Right lobe of liver (tissue), 6 donors: Measurements from ENCODE around the gene F2R. TPM values are rescaled to one million over a fixed set of nuclear protein-coding genes. Genes with fewer than 3 reads are reported as not detected.
"Not testable (repeated sequence)": the region's sequence is repeated elsewhere in the genome, so short reads cannot be mapped to it uniquely, and the experiment has no call there.

ENCODE experiments used
- ATAC-seq, 4 donors: fragments of 200-7000 bp; cut with Tn5 transposase; one replicate each; pipeline ENCODE4 v1.9.1; 2020; ENCODE audit warnings: mild to moderate bottlenecking in 4 of 4, moderate library complexity in 4 of 4
- DNase-seq, 3 donors: peaks; one replicate each; pipeline ENCODE4 v3.0.0-alpha.2; 2020
- H3K27ac ChIP-seq, 3 donors: fragments of 200-600 bp; one replicate each; pipeline ENCODE4 v1.8.0; 2022
- H3K27me3 ChIP-seq, 2 donors: fragments of 200-600 bp; one replicate each; pipeline ENCODE4 v1.8.0; 2022
- H3K36me3 ChIP-seq, 4 donors: fragments of 200-600 bp; sonication (generic) in 1 of 4; one replicate each; pipeline versions ENCODE4 v1.5.1 to v1.8.0; 2017 to 2022; ENCODE audit warnings: control low read depth in 1 of 4
- H3K4me1 ChIP-seq, 4 donors: fragments of 200-600 bp; sonication (generic) in 1 of 4; one replicate each; pipeline versions ENCODE4 v1.5.1 to v1.8.0; 2017 to 2022; ENCODE audit warnings: control low read depth in 1 of 4
- H3K4me3 ChIP-seq, 3 donors: fragments of 200-600 bp; one replicate each; pipeline ENCODE4 v1.8.0; 2022
- H3K9me3 ChIP-seq, 4 donors: fragments of 200-600 bp; sonication (generic) in 1 of 4; one replicate each; pipeline versions ENCODE4 v1.5.1 to v1.8.0; 2017 to 2022; ENCODE audit warnings: control low read depth in 1 of 4
- POLR2A ChIP-seq: fragments of 450-650 bp; IDR thresholded peaks from one replicate; pipeline ENCODE4 v1.6.1; 2017; ENCODE audit warnings: antibody characterized with exemption, mild to moderate bottlenecking
- WGBS: methylation state at CpG from one replicate; pipeline ENCODE4 v1.1.6; 2018; ENCODE audit warnings: low coverage, low lambda C conversion rate; ENCODE audit not compliant: insufficient coverage; ENCODE audit errors: missing lambda C conversion rate; 5-methylcytosine and 5-hydroxymethylcytosine counted together
- intact Hi-C, 2 donors: fragments of 100-400 bp; cut with DNase I; formaldehyde crosslinking; loops; one replicate each; pipeline versions ENCODE4 v1.11.2 to v1.14.1; 2022
- total RNA-seq, 6 experiments: library from RNA; depleted of rRNA in 2 of 6; stranded (reverse); fragments of >200 nt in 2 of 6; fragmentation: NEBNext Ultra II Directional in 3 of 6; extraction: Animal tissue kit (Norgen Biotek cat#: 25700) in 3 of 6; gene quantifications; one replicate each; pipeline versions ENCODE4 v1.1.0 to v1.2.4, GENCODE V29; 2016 to 2023
- TF ChIP-seq, protein P1 (sequence below), 4 donors: fragments of 200-600 bp in 3 of 4; fragments of 450-650 bp in 1 of 4; IDR thresholded peaks; one replicate each; pipeline versions ENCODE4 v1.5.1 to v1.8.0; 2016 to 2022; ENCODE audit warnings: antibody characterized with exemption in 4 of 4, mild to moderate bottlenecking in 2 of 4
- donor health status: DM: no; HTN: yes; CAD: no.
- donor health status: DM: no; HTN: no; CAD: no.
- donor health status: DM: no; HTN: no; CAD: no.
- donor health status: DM: no; HTN: yes; CAD: no.
- donor health status: DM: no; HTN: yes; CAD: no.

The F2R gene
- total RNA-seq, 6 experiments from 2014 or later = 3.5 to 18.4 (median 11.4) TPM

DNA sequence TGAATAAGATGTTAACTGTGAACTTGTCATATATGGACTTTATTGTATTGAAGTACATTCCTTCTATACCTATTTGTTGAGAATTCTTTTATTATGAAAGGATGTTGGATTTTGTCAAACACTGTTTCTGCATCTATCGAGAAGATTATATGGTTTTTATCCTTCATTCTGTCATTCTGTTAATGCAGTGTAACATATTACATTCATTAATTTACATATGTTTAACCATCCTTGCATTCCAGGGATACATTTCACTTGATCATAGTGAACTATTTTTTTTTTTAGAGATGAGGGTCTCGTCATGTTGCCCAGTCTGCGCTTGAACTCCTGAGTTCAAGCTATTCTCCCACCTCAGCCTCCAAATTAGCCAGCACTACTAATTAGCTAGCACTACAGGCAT, 48.4 kb downstream of the F2R start:
- no peak for DNase-seq
- H3K4me1 ChIP-seq = no peaks in the 10 kb centered on the region
- TF ChIP-seq POLR2A = no peak
- TF ChIP-seq, protein P1, sequence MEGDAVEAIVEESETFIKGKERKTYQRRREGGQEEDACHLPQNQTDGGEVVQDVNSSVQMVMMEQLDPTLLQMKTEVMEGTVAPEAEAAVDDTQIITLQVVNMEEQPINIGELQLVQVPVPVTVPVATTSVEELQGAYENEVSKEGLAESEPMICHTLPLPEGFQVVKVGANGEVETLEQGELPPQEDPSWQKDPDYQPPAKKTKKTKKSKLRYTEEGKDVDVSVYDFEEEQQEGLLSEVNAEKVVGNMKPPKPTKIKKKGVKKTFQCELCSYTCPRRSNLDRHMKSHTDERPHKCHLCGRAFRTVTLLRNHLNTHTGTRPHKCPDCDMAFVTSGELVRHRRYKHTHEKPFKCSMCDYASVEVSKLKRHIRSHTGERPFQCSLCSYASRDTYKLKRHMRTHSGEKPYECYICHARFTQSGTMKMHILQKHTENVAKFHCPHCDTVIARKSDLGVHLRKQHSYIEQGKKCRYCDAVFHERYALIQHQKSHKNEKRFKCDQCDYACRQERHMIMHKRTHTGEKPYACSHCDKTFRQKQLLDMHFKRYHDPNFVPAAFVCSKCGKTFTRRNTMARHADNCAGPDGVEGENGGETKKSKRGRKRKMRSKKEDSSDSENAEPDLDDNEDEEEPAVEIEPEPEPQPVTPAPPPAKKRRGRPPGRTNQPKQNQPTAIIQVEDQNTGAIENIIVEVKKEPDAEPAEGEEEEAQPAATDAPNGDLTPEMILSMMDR (IDR thresholded peaks at IDR 0.05) = no peak
- no peaks in the 10 kb centered on the region for H3K9me3 ChIP-seq
- H3K27ac ChIP-seq = no peak overlapping the region
- H3K36me3 ChIP-seq = no peaks in the 10 kb centered on the region
- no peak for ATAC-seq
- WGBS = 100% methylated on average over 3 of the region's 3 CpGs
- intact Hi-C loops = loop anchor here in 1 of 2 donors (10.0 kb wide), 1 partner anchor 50 kb away; the partner anchor contains the start of gene F2R
- no peak overlapping the region for H3K4me3 ChIP-seq
- H3K27me3 ChIP-seq = no peaks in the 10 kb centered on the region

DNA sequence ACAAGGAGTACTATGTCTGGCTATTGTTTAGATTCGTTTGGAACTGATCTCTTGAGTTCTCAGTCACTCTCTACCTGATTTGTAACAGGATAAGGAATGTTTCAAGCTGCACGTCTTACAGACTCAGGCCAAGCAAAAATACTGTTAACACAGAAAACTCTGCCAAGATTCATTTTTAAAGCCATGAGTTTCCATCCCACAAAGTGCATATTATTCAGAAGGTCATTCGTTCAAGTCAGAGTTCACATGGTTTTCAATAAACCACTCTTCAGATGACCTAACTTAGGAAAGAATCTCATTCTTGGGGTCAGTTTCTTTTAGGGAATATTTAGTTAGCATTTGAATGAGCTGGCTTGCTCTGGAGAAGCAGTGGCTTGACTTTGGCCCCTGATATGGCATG, 49.3 kb downstream of the F2R start:
- DNase-seq = no peak
- TF ChIP-seq, protein P1 (IDR thresholded peaks at IDR 0.05) = no peak
- no peak for TF ChIP-seq POLR2A
- no peak overlapping the region for H3K27ac ChIP-seq
- H3K9me3 ChIP-seq = no peaks in the 10 kb centered on the region
- no peaks in the 10 kb centered on the region for H3K27me3 ChIP-seq
- no peaks in the 10 kb centered on the region for H3K4me1 ChIP-seq
- H3K4me3 ChIP-seq = no peak overlapping the region
- intact Hi-C loops = loop anchor here in 1 of 2 donors (10.0 kb wide), 1 partner anchor 50 kb away; the partner anchor contains the start of gene F2R
- 83% methylated on average over 3 of the region's 3 CpGs for WGBS
- no peaks in the 10 kb centered on the region for H3K36me3 ChIP-seq
- ATAC-seq = no peak

DNA sequence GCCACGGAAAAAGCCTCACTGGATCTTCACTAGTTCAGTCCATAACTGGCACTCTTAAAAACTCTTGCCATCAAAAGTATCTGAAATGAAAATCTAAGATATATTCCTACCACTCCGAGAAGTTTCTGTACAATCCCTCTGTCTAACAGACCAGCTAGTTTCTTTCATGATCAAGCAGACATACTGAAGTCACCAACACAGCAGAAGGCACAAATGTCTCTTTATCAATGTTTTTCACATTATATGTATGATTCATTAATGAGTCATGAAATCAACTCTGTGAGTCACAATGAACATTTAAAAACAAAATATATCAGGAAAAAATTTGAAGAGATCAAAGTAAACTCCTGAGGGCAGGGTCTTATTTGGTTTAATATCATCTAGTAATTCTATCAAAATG, 50.8 kb downstream of the F2R start:
- no peak for TF ChIP-seq POLR2A
- TF ChIP-seq, protein P1 (IDR thresholded peaks at IDR 0.05) = no peak
- H3K4me1 ChIP-seq = no peaks in the 10 kb centered on the region
- no peak overlapping the region for H3K4me3 ChIP-seq
- DNase-seq = no peak
- H3K36me3 ChIP-seq = no peaks in the 10 kb centered on the region
- intact Hi-C loops = loop anchor here in 1 of 2 donors (10.0 kb wide), 1 partner anchor 52 kb away; the partner anchor contains the start of gene F2R
- H3K27ac ChIP-seq = no peak overlapping the region
- no peaks in the 10 kb centered on the region for H3K27me3 ChIP-seq
- WGBS = 82% methylated on average over 2 of the region's 2 CpGs
- no peak for ATAC-seq
- no peaks in the 10 kb centered on the region for H3K9me3 ChIP-seq

DNA sequence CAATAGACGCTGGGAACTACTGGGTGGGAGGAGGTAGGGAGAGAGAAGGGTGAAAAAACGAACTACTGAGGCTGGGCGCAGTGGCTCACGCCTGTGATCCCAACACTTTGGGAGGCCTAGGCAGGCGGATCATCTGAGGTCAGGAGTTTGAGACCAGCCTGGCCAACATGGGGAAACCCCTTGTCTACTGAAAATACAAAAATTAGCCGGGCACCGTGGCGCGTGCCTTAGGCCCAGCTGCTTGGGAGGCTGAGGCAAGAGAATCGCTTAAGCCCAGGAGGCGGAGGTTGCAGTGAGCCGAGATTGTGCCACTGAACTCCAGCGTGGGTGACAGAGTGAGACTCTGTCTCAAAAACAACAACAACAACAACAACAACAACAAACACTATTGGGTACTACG, 55.1 kb downstream of the F2R start:
- intact Hi-C loops, H3K36me3 ChIP-seq, H3K27ac ChIP-seq, H3K27me3 ChIP-seq, H3K4me3 ChIP-seq, H3K4me1 ChIP-seq, ATAC-seq, DNase-seq, H3K9me3 ChIP-seq: not testable (repeated sequence)
- 96% methylated on average over 14 of the region's 14 CpGs for WGBS

DNA sequence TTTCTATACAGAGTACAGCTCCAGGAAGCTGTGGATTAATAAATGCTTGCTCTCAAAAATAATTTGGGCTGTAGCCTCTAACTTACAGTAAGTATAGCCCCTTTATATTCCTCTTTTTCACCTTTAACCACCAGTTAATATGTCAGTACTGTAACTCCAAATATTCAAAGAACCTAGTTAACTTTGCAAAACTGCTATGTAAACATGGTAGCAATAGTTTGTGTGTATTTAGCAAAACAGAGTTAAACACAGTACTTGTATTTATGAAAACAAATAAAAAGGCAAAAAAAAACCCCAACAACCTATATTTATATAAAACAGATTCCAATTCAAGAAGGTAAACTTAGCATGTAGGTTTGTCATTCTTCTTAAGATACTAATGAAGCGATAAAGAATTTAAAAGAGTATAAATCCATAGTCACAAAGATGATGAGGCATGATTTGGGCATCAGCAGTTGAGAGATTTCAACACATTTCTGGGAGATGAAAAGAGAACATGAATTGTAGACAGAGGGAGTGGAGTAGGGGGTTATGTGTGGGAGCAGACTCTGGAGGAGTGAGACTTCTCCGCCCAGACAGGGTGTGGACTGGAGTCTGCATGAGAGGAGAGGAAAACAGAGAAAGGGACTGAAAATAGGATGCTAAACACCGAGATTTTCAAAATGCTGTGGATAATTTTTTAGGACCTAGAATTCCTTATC, 55.9 kb downstream of the F2R start:
- WGBS = 76% methylated on average over 3 of the region's 3 CpGs
- H3K27ac ChIP-seq = no peak overlapping the region
- no peak overlapping the region for H3K4me3 ChIP-seq
- intact Hi-C loops = no loop called here
- DNase-seq = no peak
- no peak for ATAC-seq
- H3K4me1 ChIP-seq = no peaks in the 10 kb centered on the region
- TF ChIP-seq POLR2A = no peak
- TF ChIP-seq, protein P1 (IDR thresholded peaks at IDR 0.05) = no peak
- no peaks in the 10 kb centered on the region for H3K9me3 ChIP-seq
- no peaks in the 10 kb centered on the region for H3K36me3 ChIP-seq
- H3K27me3 ChIP-seq = no peaks in the 10 kb centered on the region
